Measurements from ENCODE around the gene CFAP45. TPM values are rescaled to one million over a fixed set of nuclear protein-coding genes. Genes with fewer than 3 reads are reported as not detected.

CFAP45 gene
- total RNA-seq, 4 donors from 2014 or later: 0.97 to 3.6 (median 1.8) TPM; not detected in 1

DNA sequence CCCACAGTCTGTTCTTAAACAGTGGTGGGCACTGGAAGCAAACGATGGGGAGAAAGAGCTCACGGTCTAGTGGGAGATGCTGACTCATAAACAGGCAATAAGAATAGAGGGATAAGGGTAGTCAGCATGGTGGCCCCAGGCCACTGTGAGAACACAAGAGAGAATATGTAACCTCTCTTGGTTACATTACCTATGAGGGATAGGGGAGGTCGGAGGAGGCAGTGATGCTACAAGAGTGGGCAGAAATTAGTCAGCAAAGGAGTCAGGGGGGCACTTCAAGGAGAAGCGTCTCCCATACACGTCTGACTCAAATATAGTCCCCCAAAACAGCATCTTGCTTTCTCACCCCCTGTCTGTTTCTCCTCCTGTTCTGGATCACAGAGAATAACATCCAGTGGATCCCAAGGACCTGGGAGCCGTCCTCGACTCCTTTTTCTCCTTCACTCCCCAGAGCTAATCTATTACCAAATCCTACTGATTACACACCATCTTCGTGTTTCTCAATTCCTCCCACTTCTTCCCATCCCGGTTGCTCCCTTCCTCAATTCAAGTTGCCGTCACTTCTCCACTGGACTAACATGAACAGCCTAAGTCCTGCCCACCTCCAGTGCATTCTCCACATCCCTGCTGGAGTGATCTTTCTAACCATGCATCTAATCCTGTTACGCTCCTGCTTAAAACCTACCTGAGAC is 71.2 kb downstream of the CFAP45 start:
- no peak for DNase-seq
- H3K27ac ChIP-seq: no peak overlapping the region
- TF ChIP-seq, protein P1, sequence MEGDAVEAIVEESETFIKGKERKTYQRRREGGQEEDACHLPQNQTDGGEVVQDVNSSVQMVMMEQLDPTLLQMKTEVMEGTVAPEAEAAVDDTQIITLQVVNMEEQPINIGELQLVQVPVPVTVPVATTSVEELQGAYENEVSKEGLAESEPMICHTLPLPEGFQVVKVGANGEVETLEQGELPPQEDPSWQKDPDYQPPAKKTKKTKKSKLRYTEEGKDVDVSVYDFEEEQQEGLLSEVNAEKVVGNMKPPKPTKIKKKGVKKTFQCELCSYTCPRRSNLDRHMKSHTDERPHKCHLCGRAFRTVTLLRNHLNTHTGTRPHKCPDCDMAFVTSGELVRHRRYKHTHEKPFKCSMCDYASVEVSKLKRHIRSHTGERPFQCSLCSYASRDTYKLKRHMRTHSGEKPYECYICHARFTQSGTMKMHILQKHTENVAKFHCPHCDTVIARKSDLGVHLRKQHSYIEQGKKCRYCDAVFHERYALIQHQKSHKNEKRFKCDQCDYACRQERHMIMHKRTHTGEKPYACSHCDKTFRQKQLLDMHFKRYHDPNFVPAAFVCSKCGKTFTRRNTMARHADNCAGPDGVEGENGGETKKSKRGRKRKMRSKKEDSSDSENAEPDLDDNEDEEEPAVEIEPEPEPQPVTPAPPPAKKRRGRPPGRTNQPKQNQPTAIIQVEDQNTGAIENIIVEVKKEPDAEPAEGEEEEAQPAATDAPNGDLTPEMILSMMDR (IDR thresholded peaks at IDR 0.05): no peak
- TF ChIP-seq POLR2A (IDR thresholded peaks at IDR 0.05): no peak
- intact Hi-C loops (cut with DNase I; ENCODE audit: low total_unique reads): no loop called here
- no peaks in the 10 kb centered on the region for H3K27me3 ChIP-seq
- H3K4me3 ChIP-seq: no peak overlapping the region
- no peaks in the 10 kb centered on the region for H3K4me1 ChIP-seq
- H3K36me3 ChIP-seq: no peaks in the 10 kb centered on the region
- no peaks in the 10 kb centered on the region for H3K9me3 ChIP-seq

DNA sequence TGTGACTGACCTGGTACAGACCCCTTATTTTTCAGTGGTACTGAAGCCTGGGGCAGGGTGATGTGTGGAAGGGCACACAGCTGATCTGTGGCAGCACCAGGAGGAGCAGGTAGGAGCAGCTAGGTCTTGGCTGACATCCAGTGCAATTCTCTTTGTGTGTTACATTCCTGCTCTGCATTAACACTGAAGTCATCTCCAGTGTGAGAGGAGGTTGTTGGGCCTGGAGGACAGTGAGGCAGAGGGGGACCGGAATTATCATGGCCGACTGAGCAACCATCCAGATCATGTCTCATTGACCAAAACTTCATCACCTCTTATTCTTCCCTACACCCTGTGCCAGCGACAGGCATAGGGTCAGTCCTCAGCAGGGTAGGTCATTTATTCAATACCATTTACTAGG is 71.8 kb downstream of the CFAP45 start:
- DNase-seq: no peak
- Histone ChIP-seq H3K27me3 (no peaks in the 10 kb centered on the region), H3K4me3 (no peak overlapping the region), H3K4me1 (no peaks in the 10 kb centered on the region), H3K36me3 (no peaks in the 10 kb centered on the region), H3K9me3 (no peaks in the 10 kb centered on the region), H3K27ac (no peak overlapping the region)
- TF ChIP-seq, protein P1 (IDR thresholded peaks at IDR 0.05): no peak
- no peak for TF ChIP-seq POLR2A (IDR thresholded peaks at IDR 0.05)
- intact Hi-C loops (cut with DNase I; ENCODE audit: low total_unique reads): no loop called here

DNA sequence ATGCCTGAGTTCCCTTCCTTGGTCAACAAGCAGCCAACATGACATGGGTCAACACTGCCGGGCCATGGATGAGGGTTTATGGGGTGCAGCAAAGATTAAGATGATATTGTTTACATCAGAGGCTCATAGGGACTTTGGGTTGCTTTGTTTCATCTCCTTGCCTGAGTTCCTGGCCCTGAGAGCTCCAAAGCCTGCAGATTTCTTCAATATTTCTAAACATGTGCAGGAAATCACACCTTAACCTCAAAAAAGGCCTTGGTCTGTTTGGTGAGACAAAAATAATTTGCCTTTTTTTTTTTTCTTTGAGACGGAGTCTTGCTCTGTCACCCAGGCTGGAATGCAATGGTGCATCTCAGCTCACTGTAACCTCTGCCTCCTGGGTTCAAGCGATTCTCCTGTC is 72.4 kb downstream of the CFAP45 start:
- H3K27ac ChIP-seq: no peak overlapping the region
- no peak for DNase-seq
- TF ChIP-seq, protein P1 (IDR thresholded peaks at IDR 0.05): no peak
- TF ChIP-seq POLR2A (IDR thresholded peaks at IDR 0.05): no peak
- no peaks in the 10 kb centered on the region for H3K27me3 ChIP-seq
- no peaks in the 10 kb centered on the region for H3K36me3 ChIP-seq
- intact Hi-C loops (cut with DNase I; ENCODE audit: low total_unique reads): no loop called here
- H3K4me1 ChIP-seq: no peaks in the 10 kb centered on the region
- H3K9me3 ChIP-seq: no peaks in the 10 kb centered on the region
- H3K4me3 ChIP-seq: no peak overlapping the region

DNA sequence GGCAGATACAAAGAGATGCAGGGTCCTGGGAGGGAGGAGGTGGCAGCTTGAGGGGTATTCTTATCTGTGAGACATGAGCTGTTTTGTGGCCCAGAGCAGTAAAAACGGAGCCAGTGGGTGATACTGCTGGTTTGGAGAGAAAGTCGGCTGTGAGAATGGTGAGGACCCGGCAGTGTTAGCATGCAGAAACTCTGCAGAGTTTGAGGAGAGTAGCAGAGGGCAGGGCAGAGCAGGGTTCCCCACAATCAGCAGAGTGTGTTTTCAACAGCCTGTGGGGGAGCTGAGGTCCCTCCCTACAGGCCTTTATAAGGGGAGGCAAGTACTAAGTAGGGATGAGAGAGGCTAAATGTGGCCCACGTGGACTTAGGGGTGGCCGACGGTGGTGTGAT is 72.9 kb downstream of the CFAP45 start:
- no peaks in the 10 kb centered on the region for H3K27me3 ChIP-seq
- TF ChIP-seq, protein P1 (IDR thresholded peaks at IDR 0.05): no peak
- TF ChIP-seq POLR2A (IDR thresholded peaks at IDR 0.05): no peak
- H3K36me3 ChIP-seq: no peaks in the 10 kb centered on the region
- DNase-seq: no peak
- no peak overlapping the region for H3K4me3 ChIP-seq
- H3K27ac ChIP-seq: no peak overlapping the region
- no peaks in the 10 kb centered on the region for H3K9me3 ChIP-seq
- no peaks in the 10 kb centered on the region for H3K4me1 ChIP-seq
- intact Hi-C loops (cut with DNase I; ENCODE audit: low total_unique reads): no loop called here

DNA sequence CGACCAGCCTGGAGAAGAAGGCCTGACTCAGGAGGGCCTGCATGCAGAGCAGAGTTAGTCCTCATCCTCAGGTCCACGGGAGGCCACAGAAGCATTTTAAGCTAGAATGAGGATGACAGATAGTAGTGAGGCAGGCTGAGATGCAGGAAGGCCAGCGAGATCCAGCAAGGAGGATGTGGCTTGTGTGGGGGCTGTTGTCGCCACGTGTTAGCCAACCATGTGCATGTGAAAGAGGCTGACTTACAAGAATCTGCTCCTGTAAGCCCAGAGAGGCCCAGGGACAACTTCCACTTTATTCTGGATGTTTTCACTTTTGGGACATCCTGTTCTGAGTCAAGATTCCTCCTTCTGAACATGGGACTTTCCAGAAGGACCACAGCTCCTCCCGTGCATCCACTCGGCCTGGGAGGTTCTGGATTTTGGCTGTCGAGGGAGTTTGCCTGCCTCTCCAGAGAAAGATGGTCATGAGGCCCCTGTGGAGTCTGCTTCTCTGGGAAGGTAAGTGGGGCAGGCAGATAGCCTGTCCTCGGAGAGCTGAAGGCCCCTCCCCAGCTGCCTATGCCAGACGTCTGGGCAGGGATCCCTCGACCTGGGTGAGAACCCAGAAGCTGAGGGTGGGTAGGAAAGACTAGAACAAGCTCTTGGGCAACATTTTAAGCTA is 73.4 kb downstream of the CFAP45 start, which contains the start of gene SLAMF8:
SLAMF8 (plus strand) TSS at position 433 of the 661 bp plus-strand sequence; CDS start at position 459, 26 bp downstream.
- no peak within 1 kb of the TSS for H3K4me3 ChIP-seq
- H3K36me3 ChIP-seq: no peaks in the 10 kb centered on the region
- H3K9me3 ChIP-seq: no peaks in the 10 kb centered on the region
- no peaks in the 10 kb centered on the region for H3K4me1 ChIP-seq
- TF ChIP-seq, protein P1 (IDR thresholded peaks at IDR 0.05): no peak
- no peak for TF ChIP-seq POLR2A (IDR thresholded peaks at IDR 0.05)
- intact Hi-C loops (cut with DNase I; ENCODE audit: low total_unique reads): no loop called here
- H3K27ac ChIP-seq: no peak within 1 kb of the TSS
- H3K27me3 ChIP-seq: no peaks in the 10 kb centered on the region
- no peak for DNase-seq
